Measurements from ENCODE around the gene DOCK3. TPM values are rescaled to one million over a fixed set of nuclear protein-coding genes. Genes with fewer than 3 reads are reported as not detected.

Gene DOCK3
- total RNA-seq, 1 experiment from 2014 or later = 0.14 TPM

- BruUV-seq (replicated peaks) = no TSS peak
- H3K27ac Mint-ChIP-seq (ENCODE audit: low read depth, unreplicated experiment) = peak overlapping the region; percentile 28
- DNase-seq (ENCODE audit: unreplicated experiment) = no peak
- H3K9me3 Mint-ChIP-seq (ENCODE audit: unreplicated experiment) = no peaks in the 10 kb centered on the region
- no peak overlapping the region for H3K4me3 Mint-ChIP-seq (ENCODE audit: unreplicated experiment)
- peaks cover 5% of the 10 kb centered on the region for H3K4me1 Mint-ChIP-seq (ENCODE audit: insufficient read depth, unreplicated experiment)
- no peaks in the 10 kb centered on the region for H3K27me3 Mint-ChIP-seq (ENCODE audit: insufficient read depth, unreplicated experiment)
- TF ChIP-seq CTCF (IDR thresholded peaks at IDR 0.05; ENCODE audit: unreplicated experiment) = no peak
- H3K36me3 Mint-ChIP-seq (ENCODE audit: insufficient read depth, unreplicated experiment) = no peaks in the 10 kb centered on the region
- ChIA-PET POLR2A (interaction anchor here (0.9 to 1.3 kb wide), 2 partner anchors 761 to 768 kb away, joined by 3 read pairs; partner anchors contain the start of gene CISH), CTCF (interaction anchor here (0.7 to 14.1 kb wide), 9 partner anchors 8 to 808 kb away, joined by 3 to 170 read pairs (median 5); no protein-coding TSS in a partner anchor)
- intact Hi-C loops (cut with micrococcal nuclease) = no loop called here
Measured at GRCh38 chr3:51379746-51380455, 705.2 kb downstream of the DOCK3 start.

GRCh38 chr3:51380601-51381332 lies 706.0 kb downstream of the DOCK3 start:
- no peaks in the 10 kb centered on the region for H3K9me3 Mint-ChIP-seq (ENCODE audit: unreplicated experiment)
- ChIA-PET CTCF (interaction anchor here (0.7 to 14.1 kb wide), 6 partner anchors 9 to 808 kb away, joined by 3 to 170 read pairs (median 8); no protein-coding TSS in a partner anchor), POLR2A (interaction anchor here (0.9 kb wide), 1 partner anchor 769 kb away, joined by 3 read pairs; the partner anchor contains the start of gene CISH)
- H3K4me1 Mint-ChIP-seq (ENCODE audit: insufficient read depth, unreplicated experiment) = peaks cover 5% of the 10 kb centered on the region
- H3K27ac Mint-ChIP-seq (ENCODE audit: low read depth, unreplicated experiment) = no peak overlapping the region
- no peak for DNase-seq (ENCODE audit: unreplicated experiment)
- H3K4me3 Mint-ChIP-seq (ENCODE audit: unreplicated experiment) = no peak overlapping the region
- BruUV-seq (replicated peaks) = no TSS peak
- no peak for TF ChIP-seq CTCF (IDR thresholded peaks at IDR 0.05; ENCODE audit: unreplicated experiment)
- H3K27me3 Mint-ChIP-seq (ENCODE audit: insufficient read depth, unreplicated experiment) = no peaks in the 10 kb centered on the region
- no peaks in the 10 kb centered on the region for H3K36me3 Mint-ChIP-seq (ENCODE audit: insufficient read depth, unreplicated experiment)
- intact Hi-C loops (cut with micrococcal nuclease) = no loop called here

GRCh38 chr3:51381333-51381705 lies 706.6 kb downstream of the DOCK3 start:
- intact Hi-C loops (cut with micrococcal nuclease) = no loop called here
- ChIA-PET CTCF (interaction anchor here (2.3 to 14.1 kb wide), 2 partner anchors 10 to 281 kb away, joined by 13 to 170 read pairs; no protein-coding TSS in a partner anchor), POLR2A (no interaction called here)
- Mint-ChIP-seq H3K9me3 (ENCODE audit: unreplicated experiment) (no peaks in the 10 kb centered on the region), H3K36me3 (ENCODE audit: insufficient read depth, unreplicated experiment) (no peaks in the 10 kb centered on the region), H3K27ac (ENCODE audit: low read depth, unreplicated experiment) (no peak overlapping the region), H3K4me1 (ENCODE audit: insufficient read depth, unreplicated experiment) (peaks cover 7% of the 10 kb centered on the region), H3K4me3 (ENCODE audit: unreplicated experiment) (no peak overlapping the region), H3K27me3 (ENCODE audit: insufficient read depth, unreplicated experiment) (no peaks in the 10 kb centered on the region)
- BruUV-seq (replicated peaks) = no TSS peak
- no peak for TF ChIP-seq CTCF (IDR thresholded peaks at IDR 0.05; ENCODE audit: unreplicated experiment)
- no peak for DNase-seq (ENCODE audit: unreplicated experiment)

GRCh38 chr3:51382076-51382745 lies 707.5 kb downstream of the DOCK3 start:
- Mint-ChIP-seq H3K4me1 (ENCODE audit: insufficient read depth, unreplicated experiment) (peaks cover 12% of the 10 kb centered on the region), H3K9me3 (ENCODE audit: unreplicated experiment) (no peaks in the 10 kb centered on the region), H3K27me3 (ENCODE audit: insufficient read depth, unreplicated experiment) (no peaks in the 10 kb centered on the region), H3K4me3 (ENCODE audit: unreplicated experiment) (no peak overlapping the region), H3K27ac (ENCODE audit: low read depth, unreplicated experiment) (no peak overlapping the region), H3K36me3 (ENCODE audit: insufficient read depth, unreplicated experiment) (no peaks in the 10 kb centered on the region)
- no peak for DNase-seq (ENCODE audit: unreplicated experiment)
- TF ChIP-seq CTCF (IDR thresholded peaks at IDR 0.05; ENCODE audit: unreplicated experiment) = no peak
- BruUV-seq (replicated peaks) = no TSS peak
- POLR2A ChIA-PET = no interaction called here
- CTCF ChIA-PET = interaction anchor here (0.6 to 14.1 kb wide), 7 partner anchors 10 to 768 kb away, joined by 3 to 170 read pairs (median 4); no protein-coding TSS in a partner anchor
- intact Hi-C loops (cut with micrococcal nuclease) = no loop called here
